ENCODE results near the gene HS6ST2.
A peak's percentile ranks its signal among the peaks of the same experiment; 100 is the strongest.
"Not testable (repeated sequence)": the region's sequence is repeated elsewhere in the genome, so short reads cannot be mapped to it uniquely, and the experiment has no call there.

HS6ST2 gene

DNA sequence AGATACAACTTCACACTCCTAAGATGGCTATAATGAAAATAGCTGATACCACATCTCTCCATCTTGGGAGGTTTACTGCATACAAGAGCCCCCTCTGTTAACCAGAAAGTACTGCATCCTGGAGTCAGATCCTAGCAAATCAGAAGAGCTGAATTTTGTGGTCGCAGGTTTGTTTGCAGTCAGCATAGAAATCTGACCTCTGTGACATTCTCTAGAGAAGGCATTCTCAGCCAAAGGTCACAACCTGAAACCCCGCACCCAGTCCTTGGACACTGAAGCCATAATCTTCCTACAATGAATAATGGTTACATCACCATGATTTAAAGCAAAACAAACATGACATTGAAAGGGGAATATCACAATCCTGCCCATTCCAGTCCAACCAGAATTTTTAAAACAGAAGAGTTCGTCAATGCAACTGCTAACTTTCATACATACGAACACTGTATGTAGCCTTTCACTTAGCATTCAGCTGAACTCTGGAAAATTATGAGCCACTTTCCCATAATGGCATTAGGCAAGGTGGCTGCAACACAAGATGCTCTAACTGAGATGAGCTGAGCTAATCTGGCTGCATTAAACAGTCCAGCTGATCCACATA, 17.6 kb downstream of the HS6ST2 start:
- no peak for DNase-seq

DNA sequence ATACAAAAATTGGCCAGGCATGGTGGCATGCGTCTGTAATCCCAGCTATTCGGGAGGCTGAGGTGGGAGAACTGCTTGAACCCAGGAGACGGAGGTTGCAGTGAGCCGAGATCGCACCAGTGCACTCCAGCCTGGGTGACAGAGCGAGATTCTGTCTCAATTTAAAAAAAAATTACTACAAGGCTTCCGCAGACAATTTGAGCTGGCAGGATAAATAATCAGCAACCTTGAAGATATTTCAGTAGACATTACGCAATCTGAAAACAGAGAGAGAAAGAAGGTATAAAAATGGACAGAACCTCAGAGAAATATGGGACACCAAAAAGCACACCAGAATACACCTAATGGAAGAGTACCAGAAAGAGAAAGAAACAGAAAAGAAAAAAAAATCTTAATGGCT, 25.3 kb downstream of the HS6ST2 start:
- no peak for DNase-seq

GRCh38 chrX:132924426-132924825, 34.0 kb downstream of the HS6ST2 start:
- no peak for DNase-seq

GRCh38 chrX:132918523-132918922, 39.9 kb downstream of the HS6ST2 start:
- DNase-seq: no peak

DNA sequence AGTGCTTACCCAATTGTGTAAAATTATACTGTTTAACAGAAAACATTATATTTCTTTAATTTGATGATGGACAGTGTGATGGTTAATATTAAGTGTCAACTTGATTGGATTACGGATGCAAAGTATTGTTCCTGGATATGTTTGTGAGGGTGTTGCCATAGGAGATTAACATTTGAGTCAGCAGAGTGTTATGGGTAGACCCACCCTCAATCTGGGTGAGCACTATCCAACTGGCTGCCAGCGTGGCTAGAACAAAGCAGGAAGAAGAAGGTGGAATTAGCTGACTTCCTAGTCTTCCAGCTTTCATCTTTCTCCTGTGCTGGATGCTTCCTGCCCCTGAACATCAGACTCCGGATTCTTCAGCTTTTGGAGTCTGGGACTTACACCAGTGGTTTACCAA, 42.1 kb downstream of the HS6ST2 start:
- DNase-seq: no peak

DNA sequence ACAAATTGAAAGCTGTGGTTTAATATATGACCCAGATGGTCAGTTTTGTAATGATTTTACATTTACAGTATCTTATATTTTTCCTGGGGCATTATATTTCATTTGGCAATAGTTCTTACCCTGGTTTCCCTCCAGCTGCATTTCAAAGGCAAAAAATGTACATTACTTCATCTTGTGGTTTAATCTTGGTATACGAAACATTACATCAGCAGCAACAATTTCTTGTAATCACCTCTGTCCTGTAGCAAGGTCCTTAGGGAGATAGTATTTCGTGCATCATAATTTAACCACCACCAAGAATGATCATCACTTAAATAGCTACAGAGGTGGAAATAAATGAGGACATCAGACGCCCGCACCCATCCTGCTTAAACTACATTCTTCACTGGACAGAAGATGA, 48.8 kb downstream of the HS6ST2 start:
- DNase-seq: no peak

DNA sequence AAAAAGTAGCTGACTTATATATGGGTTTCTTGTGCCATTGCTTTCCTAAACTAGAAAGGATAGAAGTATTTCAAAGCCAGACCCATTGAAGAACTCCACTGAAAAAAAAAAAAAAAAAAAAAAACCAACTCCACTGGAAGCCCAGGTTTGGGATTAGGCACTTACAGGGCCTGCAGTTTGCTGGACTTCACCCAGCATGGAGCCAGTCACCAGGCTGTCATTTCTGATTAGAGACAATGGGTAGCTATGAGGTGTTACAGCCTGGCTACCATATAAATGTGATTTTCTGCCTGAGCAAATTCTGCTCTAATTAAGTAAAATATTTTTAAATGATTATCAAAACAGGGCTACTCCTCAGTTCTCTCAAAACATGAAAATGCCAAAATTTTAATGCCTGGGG, 49.5 kb downstream of the HS6ST2 start:
- DNase-seq: no peak

DNA sequence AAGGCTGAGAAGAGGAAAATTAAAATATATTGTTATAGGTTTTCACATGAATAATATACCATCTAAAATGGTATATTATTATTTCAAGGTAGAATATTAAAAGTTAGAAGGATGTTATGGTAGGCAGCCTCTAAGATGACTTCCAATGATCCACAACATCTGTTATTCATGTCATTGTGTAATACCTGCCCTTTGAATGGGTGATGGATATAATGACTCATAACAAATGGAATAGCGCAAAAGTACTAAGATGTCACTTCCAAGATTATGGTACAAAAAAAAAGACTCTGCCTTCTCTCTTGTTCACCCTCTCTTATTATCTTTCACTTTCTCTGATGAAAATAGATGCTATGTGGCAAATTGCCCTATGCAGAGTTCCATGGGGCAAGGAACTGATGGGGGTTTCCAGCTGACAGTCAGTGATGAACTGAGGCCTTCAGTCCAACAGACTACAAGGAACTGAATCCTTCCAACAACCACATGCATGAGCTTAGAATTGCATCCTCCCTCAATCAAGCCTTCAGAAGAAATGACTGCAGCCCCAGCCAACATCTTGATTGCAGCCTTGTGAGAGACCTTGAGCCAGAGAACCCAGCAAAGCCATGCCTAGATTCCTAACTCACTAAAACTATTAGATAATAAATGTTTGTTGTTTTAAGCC, 57.7 kb downstream of the HS6ST2 start:
- DNase-seq: no peak

DNA sequence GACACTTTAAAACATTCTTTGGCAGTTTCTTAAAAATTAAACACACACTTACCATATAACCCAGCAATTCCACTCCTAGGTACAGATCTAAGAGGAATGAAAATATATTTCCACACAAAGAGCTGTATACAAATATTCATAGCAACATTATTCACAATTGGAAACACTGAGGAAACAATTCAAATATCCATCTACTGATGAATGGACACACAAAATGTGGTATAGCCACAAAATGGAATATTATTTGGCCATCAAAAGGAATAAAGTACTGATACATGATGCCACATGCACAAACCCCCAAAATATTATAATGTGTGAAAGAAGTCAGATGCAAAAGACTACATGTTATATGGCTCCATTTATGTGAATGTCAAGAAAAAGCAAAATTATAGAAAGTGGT, 70.9 kb downstream of the HS6ST2 start:
- DNase-seq: no peak

DNA sequence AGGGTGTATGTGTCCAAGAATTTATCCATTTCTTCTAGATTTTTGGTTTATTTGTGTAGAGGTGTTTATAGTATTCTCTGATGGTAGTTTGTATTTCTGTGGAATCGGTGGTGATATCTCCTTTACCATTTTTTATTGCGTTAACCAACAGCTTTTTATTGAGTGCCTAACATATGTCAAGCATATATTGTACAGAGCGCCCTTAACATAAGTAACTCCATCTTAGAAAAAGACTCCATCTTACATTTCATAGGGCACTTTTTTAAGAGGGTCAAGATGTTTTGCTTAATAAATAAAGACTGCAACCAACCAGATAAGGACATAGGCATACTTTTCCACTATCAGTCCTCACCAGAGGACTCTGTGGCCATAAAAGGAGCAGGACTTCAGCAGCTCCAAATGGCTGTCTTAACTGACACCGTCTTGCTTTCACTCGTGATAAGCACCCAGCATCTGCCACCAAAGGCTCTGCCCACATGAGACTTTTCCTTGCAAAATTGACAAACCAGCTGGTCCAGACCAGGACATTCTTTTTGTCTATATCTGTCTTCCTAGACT, 75.0 kb downstream of the HS6ST2 start:
- no peak for DNase-seq

DNA sequence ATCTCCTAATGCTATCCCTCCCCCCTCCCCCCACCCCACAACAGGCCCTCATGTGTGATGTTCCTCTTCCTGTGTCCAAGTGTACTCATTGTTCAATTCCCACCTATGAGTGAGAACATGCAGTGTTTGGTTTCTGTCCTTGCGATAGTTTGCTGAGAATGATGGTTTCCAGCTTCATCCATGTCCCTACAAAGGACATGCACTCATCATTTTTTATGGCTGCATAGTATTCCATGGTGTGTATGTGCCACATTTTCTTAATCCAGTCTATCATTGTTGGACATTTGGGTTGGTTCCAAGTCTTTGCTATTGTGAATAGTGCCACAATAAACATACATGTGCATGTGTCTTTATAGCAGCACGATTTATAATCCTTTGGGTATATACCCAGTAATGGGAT, 77.7 kb downstream of the HS6ST2 start:
- not testable (repeated sequence) for DNase-seq

GRCh38 chrX:132877954-132878536, 80.4 kb downstream of the HS6ST2 start:
- DNase-seq: no peak

- DNase-seq: no peak
These were observed 81.7 kb downstream of the HS6ST2 start for GRCh38 chrX:132876523-132877338.

GRCh38 chrX:132875650-132876522, 82.5 kb downstream of the HS6ST2 start:
- DNase-seq: no peak

- DNase-seq: no peak
These were observed 95.9 kb downstream of the HS6ST2 start for GRCh38 chrX:132862562-132862961.

DNA sequence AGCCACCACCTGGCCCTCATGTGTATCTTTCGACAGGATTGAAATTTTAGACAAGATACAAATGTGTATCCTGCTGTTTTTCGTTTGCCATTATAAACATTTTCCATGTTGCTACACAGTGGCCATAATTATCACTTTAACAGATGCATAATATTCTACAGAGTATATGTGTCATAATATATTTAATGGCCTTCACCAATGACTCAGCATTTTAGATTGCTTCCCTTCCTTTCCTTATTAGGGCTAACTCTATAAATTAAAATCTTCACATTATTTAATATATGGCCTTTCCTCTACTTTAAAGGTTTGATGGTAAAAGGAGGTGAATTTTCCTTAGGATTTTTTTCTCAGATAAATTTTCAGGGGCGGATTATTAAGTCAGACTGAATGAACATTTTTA, 97.4 kb downstream of the HS6ST2 start:
- no peak for DNase-seq

GRCh38 chrX:132860200-132860599, 98.2 kb downstream of the HS6ST2 start:
- DNase-seq: no peak

GRCh38 chrX:132858018-132858417, 100.4 kb downstream of the HS6ST2 start:
- DNase-seq: no peak

- no peak for DNase-seq
These were observed 102.6 kb downstream of the HS6ST2 start for GRCh38 chrX:132855780-132856341.

- peak in 2 of 3 donors; percentile 1 to 5 for DNase-seq
These were observed 105.4 kb downstream of the HS6ST2 start for GRCh38 chrX:132853040-132853439.

- DNase-seq: no peak
These were observed 110.0 kb downstream of the HS6ST2 start for GRCh38 chrX:132848296-132848970.
